Nasal cavity respiratory epithelium epithelial cell of viscerocranial mucosa (primary cell): ENCODE data around the gene ZMYND11. TPM values are rescaled to one million over a fixed set of nuclear protein-coding genes. Genes with fewer than 3 reads are reported as not detected.

Experiments
- total RNA-seq: library from RNA; depleted of rRNA; stranded (reverse); fragments of >200 nt; gene quantifications from 2 replicates; pipeline ENCODE4 v1.2.3, GENCODE V29; 2014

The ZMYND11 gene
- total RNA-seq: 53.0 and 84.5 TPM in 2 replicates

GRCh38 chr10:135132-135600 is at the start of gene ZMYND11:
TSS of gene ZMYND11 (plus strand) at chr10:135455. CDS start at chr10:180013, 44,558 bp downstream.

Other genes with a start within 250 kb of the ZMYND11 start
- not detected in 2 replicates for gene TUBB8, start 86.2 kb upstream of the ZMYND11 start, total RNA-seq